Stimulated activated CD4-positive, alpha-beta T cell treated with anti-CD3 and anti-CD28 coated beads, TNF-alpha, amount 100 ng/mL, for 1 hour (primary cell): ENCODE data around the gene CACNA1D.

Source experiments
- DNase-seq, 3 donors: peaks; one replicate each; pipeline ENCODE4 v3.0.0-alpha.2; 2020; ENCODE audit warnings: low read depth in 3 of 3, low spot score in 1 of 3

CACNA1D gene

DNA sequence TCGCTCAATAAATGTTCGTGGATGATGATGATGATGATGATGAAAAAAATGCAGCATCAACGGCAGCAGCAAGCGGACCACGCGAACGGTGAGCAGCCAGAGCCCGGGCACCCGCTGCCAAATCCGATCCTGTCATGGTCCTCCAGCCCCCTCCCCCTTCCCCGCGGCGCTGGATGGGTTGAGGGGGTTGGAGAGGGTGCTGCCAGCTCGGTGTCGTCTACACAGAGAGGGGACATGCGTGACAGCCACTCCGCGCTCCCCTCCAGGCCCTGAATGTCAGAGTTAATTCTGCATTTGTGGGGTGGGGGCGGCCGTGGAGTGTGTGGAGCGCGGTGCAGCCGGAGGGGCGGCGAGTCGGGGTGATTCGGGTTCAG lies 722 bp downstream of the CACNA1D start:
- no peak for DNase-seq

DNA sequence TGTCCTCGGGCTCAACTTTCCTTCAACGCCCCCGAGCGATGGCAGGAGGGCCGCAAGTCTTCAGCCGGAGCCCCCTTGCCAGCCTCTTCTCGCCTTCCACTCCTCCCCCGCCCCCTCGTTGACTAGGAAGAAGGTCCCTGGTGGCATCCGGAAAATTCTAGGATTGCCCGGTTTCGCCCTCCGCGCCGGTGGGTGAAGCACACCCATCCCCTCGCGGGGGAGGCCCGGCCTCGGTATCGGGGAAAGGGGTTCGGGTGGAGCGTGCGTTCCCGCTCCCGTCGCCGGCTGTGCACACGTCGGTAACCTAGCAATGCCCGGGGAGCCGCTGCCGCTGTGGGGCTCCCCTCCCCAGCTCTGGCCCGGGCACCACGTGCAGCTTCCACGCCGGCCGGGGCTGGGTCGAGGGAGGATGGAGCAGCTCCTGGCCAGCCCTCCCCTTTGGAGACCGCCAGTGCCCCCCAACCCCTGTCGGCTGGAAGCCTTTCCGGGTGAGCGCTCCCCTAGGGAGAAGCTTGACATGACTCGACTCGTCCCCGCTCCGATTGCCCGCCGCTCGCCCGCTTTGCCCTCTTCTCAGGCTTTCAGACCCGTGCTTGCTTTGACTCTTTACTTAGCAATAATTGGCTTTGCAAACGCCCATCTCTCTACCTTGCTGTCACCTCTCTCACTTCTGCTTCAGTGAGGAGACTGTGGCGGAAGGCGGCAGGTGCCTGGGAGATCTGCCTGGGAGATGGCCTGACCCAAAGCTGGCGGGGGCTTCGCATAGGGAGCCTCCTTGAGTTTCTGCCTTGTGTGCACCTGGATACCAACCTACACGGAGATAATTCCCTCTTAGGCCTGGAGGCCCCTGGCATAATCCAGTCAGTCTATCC lies 1.3 kb downstream of the CACNA1D start:
- no peak for DNase-seq

DNA sequence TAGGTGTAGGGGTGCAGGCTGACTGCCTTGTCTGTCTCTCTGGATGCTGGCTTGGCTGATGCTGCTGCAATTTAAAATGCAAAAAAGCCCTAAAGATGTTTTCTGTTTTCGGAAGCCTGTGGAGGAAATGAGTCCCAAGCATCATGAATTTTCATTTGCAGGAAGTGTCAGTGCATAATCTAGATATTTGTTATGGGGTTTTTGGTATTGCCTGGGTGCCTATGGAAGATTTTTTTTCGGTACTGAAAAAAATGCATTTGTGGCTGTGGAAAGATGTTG lies 1.9 kb downstream of the CACNA1D start:
- no peak for DNase-seq

DNA sequence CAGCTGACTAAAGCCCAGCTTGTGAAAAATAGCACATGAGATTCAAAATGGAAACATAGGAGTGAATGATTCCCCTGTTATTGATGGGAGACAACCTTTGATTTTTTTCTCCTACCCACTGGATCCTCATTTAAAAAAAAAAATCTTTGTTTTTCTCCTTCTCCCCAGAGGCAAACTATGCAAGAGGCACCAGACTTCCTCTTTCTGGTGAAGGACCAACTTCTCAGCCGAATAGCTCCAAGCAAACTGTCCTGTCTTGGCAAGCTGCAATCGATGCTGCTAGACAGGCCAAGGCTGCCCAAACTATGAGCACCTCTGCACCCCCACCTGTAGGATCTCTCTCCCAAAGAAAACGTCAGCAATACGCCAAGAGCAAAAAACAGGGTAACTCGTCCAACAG lies 2.6 kb downstream of the CACNA1D start:
- DNase-seq: no peak

DNA sequence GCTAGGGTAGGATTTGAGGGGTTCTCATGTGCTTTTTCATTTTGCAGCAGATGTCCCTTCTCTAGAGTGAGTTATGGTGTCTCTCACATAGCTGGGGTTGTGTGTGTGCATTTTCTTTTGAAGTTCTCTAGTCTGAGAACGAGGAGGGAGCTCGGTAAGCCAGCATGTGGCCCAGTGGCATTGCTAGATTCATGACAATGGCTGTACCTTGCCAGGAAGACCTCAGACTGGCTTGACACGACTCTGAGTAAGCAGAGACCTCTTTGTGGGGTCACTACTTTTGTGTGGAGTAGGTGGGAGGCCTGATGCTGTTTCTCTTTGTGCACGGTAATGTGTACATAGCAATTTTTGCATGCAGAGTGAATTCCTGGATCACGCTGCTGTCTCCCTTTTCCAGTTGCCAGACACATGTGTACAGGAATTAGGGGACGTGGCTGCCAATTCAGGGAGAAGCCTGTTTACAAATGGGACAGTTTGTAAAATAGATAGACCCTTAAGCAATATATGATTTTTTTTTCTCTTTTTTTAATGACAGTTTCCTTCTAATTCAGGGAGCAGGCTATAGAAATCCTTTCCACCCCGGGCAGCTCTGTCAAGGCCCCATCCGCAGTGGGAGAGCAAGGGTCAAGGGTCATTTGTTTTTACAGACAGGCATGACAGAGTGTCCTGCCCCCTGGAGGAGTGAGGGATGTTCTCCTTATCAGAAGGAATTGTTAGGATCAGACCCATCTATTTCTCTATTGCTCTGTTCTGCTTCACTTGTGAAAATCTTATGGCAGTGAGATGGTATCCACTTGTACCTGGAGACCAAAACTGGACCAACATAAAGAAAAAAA lies 4.6 kb downstream of the CACNA1D start:
- no peak for DNase-seq

DNA sequence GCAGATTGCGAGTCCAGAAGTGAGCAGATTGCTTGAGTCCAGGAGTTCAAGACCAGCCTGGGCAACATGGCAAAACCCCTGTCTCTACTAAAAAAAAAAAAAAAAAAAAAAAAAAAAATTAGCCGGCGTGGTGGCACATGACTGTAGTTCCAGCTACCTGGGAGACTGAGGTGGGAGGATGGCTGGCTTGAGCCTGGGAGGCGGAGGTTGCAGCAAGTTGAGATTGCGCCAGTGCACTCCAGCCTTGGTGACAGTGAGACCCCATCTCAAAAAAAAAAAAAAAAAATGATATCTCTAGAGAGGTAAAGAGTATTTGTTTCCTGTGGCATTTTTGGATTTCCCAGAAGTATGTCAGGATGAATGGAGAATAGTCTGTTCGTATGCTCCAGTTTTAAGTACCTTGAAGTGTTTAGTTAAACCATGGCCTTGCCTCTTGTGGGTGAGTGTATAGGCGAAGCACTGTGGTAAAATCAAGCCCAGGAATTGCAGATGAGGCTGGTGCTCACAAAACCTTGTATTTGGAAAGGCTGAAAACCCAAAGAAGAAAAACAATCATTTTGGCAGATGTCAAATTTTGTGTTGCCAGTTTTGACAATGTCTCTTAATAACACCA lies 5.9 kb downstream of the CACNA1D start:
- DNase-seq: no peak

DNA sequence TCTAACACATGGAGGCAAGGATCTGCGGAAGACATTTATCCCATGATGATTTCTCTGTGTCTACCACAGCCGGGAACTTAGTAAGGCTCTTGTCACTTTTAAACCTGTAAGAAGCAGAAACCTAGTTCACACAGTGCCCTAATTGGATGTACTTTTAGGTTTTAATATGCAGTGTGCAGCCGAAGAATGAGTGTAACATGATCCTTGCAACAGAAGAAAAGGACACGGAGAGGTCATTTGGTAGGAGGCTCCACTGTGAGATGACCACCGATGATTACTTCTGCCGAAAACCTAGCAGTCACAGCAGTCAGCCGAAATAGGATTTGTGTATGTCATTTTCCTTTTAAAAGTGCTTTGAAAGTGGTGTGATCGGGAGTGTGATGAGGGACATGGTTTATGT lies 6.8 kb downstream of the CACNA1D start:
- no peak for DNase-seq

DNA sequence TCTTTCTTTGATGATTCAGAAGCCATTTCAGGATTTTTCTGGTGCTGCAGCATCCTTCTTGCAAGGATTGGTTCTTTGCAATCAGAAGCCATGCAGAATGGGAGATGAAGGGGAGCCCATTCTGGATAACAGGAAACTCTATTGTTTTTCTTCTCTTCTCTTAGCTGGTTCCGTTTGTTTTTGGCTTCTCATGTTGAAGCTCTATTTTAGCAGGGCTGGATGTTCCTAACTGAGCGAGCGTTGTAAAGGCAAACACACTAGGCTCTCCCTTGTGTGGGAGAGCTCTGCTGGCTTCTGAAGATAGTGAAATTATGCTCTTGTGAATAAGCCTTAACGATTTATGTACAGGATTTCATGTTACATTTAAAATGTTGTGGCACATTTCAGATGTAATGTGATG lies 8.3 kb downstream of the CACNA1D start:
- no peak for DNase-seq

DNA sequence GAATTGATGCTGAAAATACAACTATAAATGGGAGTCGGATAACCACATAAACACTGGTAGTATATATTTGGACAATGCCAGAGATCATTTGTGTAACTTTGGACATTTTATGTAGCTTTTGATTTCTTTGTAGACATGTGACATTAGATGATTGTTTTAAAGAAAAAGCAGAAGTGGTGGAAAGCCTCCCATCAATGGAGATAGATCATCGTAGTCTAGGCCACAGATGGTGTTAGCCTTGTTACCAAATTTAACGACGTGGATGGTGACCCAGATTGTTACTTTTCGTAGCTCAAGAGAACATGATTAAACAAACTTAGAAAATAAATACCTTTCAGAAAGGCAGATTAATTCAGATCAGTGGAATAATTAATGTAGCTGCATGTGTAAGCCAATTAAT lies 8.8 kb downstream of the CACNA1D start:
- DNase-seq: no peak

DNA sequence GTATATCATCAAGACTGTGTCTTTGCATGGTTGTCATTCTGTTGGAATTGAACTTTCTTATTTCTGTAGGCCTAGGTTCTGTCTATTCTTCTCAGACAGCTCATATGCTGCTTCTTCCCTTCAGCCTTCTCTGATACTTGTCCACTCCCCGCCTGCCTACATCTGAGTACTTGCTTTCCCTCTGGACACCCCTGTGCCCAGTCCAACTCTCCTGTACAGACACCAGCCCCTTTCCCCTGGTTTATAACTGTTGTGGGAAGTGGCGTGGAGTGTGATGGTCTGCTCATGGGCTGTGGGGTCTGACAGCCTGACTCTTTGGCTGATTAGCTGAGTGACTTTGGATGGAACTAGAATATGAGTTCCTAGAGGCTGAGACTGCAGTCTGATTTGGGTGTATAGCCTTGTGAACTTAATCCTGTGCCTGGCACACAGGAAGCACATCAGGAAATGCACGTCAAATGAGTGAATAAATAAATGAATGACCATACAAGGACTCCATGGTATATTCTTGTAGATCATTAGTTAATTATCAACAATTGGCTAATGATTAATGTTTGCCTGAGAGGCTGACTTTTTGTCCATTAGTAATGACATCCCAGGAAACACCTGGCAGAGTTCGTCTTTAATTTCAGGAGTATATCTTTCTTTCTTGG lies 11.8 kb downstream of the CACNA1D start:
- no peak for DNase-seq

DNA sequence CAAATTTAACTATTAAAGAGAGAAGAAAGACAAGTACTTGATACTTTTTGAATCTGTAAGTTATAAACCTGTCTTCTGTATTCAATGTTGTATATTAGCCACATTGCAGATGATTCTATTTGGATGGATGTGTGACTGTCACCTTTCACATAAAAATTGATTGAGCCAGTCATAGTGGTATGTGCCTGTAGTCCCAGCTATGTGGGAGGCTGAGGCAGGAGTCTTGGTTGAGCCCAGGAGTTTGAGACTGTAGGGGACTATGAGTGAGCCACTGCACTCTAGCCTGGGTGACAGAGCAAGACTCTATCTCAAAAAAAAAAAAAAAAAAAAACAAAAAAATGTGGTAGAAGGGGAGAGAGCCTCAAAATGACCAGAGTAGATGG lies 12.3 kb downstream of the CACNA1D start:
- no peak for DNase-seq

DNA sequence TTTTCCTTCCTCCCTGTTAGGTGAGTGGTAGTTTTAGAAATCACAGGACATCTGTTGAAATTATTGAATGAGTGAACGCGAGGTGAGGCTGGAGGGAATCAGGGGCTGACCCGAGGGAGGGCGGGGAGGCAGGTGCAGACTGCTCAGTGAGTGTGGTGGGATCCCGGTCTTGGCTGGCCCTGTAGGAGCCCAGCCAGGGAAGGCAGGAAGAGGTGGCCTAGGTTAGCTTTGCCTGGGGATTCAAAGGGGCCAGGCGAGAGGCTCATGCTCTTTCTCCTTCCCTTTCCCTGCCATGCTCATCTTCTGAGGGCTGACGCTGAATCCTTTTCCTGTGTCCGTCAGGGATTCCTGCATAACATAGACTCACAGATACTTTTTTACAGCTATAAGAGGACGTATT lies 15.1 kb downstream of the CACNA1D start:
- DNase-seq: no peak

DNA sequence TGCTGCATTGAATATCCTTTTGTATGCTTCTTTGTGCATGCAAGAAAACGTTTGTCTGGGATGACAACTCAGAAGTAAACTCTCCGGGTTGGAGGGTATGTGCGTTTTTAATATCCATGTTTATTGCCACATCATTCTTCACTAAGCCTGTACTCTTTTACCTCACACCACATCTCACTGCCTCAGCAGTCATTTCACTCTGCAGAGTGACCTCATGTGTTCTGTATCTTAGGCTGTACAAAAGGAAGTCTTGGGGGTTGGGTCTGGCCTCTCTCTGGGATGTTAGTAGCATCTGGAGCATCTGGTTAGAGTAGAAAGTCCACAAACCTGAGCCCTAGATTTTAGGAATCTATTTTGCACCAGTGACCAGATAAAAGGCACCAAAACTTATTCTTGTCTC lies 16.1 kb downstream of the CACNA1D start:
- no peak for DNase-seq

DNA sequence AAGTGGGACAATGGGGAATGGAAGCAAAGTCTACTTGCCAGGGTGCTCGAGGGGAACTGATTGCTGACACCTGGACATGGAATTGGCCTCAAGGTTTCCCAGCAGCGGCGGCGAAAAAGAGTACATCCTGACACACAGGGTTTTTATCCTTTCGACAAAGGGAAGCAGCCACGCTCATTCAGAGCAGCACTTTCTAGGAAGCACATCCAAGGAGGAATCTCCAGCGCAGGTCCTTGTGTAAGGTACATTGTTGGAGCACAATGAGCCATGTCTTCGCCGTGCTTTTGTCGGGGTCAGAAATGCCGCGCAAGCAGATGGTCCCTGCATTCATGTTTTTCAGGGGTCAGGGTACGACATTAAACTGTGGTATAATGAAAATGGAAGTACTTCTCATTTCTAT lies 16.8 kb downstream of the CACNA1D start:
- DNase-seq: no peak

DNA sequence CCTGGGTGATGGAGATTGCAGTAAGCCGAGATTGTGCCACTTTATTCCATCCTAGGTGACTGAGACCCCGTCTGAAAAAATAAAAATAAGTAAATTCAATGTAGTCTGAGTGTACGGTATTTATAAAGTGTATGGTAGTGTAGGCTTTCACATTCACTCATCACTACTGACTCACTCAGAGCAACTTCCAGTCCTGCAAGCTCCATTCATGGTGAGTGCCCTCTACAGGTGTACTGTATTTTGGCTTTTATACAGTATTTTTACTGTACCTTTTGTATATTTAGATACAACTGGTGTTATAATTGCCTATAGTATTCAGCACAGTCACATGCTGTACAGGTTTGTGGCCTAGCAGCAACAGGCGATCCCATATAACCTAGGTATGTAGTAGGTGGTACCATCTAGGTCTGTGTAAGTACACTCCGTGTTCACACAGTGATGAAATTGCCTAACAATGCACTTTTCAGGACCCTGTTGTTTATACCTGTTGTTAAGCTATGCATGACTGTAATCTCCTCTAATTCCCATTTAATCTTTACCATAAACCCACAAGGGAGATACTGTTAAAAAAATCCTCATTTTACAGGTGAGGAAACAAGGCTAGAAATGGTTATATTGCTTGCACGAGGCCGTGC lies 19.3 kb downstream of the CACNA1D start:
- DNase-seq: no peak

DNA sequence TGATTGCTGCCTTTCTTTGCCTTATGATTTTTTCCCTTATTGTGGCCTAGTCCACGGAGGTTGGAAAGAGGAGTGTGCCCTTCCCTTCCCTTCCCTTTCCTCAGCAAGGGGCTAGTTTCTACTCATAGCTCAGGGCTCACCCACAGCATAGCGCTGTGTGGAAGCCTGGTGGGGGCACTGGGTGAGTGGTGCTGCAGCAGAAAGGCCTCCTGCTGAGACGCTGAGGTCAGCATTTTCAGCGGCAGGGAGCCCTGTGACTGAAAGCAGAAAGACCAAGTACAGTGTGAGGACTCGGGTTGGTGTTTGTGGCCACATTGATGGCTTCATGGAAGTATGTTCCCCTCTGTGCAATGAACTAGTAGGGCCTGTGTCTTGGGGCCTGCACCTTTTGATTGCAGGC lies 21.9 kb downstream of the CACNA1D start:
- no peak for DNase-seq

DNA sequence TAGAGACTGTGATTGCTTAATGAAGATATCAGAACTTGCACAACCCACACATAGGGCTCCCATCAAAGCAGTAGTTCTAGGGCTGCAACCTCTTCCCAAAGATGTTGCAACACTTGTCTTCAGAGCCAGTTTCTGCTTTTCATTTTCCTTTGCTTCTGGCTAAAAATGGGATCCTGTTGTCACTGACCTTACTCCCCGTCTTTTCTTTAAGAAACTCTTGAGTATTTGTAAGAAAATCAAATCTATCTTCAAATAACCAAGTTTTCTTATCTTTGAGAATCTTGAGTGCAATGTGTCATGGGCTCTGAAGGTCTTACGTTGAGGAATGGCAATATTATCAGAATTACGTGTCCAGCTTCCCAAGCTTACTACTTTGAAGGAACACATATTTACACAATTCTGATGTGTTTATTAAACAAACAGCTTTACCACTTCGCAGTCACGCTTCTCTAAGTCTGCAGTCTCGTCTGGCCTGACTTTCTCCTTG lies 24.1 kb downstream of the CACNA1D start:
- DNase-seq: no peak

DNA sequence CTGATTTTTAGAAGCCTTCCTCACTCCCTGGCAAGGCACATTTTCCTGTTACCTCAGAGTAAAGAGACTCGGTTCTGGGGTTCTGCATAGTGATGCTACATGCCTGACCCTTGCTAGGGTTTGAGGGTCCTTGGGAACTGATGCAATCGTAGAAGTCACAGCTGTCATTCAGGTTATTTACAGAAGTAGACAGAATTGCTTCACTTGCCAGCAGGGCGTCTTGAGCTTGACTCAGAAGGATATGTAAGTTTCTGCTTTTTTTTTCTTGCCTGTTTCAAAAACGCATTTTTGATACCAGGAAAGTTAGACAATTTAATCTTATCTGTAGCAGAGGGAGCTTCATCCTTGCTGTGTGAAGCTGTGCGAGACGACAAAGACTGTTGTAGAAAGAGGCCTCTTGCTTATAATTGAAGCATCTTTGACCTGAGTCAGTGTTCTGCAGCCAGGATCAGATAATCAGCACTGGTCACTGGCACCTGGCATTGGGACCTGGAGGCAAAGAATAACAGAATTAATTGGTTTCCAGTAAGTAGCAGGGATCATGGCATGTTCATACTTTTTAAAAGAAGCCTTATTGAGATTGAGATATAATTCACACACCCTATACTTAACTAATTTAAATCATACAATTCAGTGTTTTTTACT lies 24.8 kb downstream of the CACNA1D start:
- DNase-seq: no peak

DNA sequence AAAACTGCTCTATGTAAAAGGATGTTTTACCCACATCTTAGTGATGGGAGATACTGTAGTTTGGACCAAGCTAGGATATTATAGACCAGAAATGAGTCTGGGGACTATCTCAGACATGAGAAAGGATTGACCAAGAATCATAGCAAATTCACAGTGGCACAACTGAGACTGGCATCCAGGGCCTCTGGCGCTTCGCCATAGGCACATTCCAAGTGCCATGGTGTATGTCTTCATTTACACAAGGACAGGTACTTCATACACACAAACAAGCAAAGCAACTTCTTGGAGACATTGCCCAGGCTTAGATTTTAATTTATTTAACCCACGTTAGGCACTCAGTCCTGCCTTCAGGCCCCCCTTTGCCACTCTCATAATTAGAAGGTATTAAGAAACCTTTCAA lies 28.9 kb downstream of the CACNA1D start:
- DNase-seq: no peak

DNA sequence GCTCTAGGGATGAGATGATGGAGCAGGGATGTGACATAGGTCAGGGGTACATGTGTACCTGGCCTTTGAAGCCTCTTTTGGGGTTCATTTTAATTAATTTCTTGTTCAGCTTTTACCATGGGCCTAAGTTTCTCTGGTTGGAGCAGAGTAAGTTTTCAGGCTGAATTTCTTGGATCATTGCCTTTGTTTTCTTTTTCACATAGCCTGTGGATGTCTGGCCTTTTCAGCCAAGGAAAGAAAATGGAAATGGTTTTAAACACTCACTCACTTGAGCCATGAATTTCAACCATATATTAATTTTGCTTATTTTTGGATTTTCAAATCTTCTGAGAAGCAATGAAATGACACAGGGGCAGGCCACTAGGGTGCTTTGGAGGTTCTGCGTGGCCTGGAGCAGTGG lies 30.2 kb downstream of the CACNA1D start:
- no peak for DNase-seq
